Mucosa of stomach (tissue), 1 donor: Measurements from ENCODE around the gene NCAM2.
"Not testable (repeated sequence)": the region's sequence is repeated elsewhere in the genome, so short reads cannot be mapped to it uniquely, and the experiment has no call there.

Source experiments
- H3K27me3 ChIP-seq: one replicate; pipeline ENCODE4 v1.7.0; 2013; ENCODE audit warnings: mild to moderate bottlenecking, low read length; ENCODE audit not compliant: control insufficient read depth, insufficient read depth
- H3K36me3 ChIP-seq: one replicate; pipeline ENCODE4 v1.7.0; 2013; ENCODE audit warnings: low read length; ENCODE audit not compliant: control insufficient read depth, insufficient read depth
- H3K4me1 ChIP-seq: one replicate; pipeline ENCODE4 v1.7.0; 2013; ENCODE audit warnings: mild to moderate bottlenecking, low read length; ENCODE audit not compliant: control insufficient read depth, insufficient read depth
- H3K4me3 ChIP-seq: one replicate; pipeline ENCODE4 v1.7.0; 2013; ENCODE audit warnings: low read length
- H3K9ac ChIP-seq: one replicate; pipeline ENCODE4 v1.7.0; 2013; ENCODE audit warnings: mild to moderate bottlenecking, low read length, moderate library complexity
- H3K9me3 ChIP-seq: one replicate; pipeline ENCODE4 v1.7.0; 2013; ENCODE audit warnings: mild to moderate bottlenecking, low read length, moderate library complexity; ENCODE audit not compliant: control insufficient read depth
- donor health status: Pancreatic carcinoma.

The NCAM2 gene

DNA sequence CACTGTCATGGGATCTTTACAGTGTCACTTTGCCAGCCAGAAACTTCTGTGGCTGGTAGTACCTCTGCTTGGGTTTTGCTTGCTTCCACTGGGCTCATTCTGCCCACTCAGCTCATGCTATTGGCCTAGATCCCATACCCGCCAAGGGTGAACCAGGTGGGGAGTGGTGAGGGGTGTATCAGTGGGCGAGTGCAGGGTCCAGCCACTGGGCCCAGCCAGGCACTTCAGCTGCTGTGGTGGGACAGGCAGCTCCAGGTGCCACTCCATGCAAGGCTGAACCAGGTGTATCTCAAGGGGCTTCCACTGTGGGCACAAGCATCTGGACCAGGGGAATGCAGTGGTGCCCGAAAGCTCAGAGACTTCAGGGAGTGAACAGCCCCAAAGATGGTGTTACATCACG is 398.2 kb downstream of the NCAM2 start:
- Histone ChIP-seq H3K4me3 (no peak overlapping the region), H3K9ac (no peak overlapping the region), H3K36me3 (no peaks in the 10 kb centered on the region), H3K27me3 (no peaks in the 10 kb centered on the region), H3K4me1 (no peaks in the 10 kb centered on the region), H3K9me3 (no peaks in the 10 kb centered on the region)

DNA sequence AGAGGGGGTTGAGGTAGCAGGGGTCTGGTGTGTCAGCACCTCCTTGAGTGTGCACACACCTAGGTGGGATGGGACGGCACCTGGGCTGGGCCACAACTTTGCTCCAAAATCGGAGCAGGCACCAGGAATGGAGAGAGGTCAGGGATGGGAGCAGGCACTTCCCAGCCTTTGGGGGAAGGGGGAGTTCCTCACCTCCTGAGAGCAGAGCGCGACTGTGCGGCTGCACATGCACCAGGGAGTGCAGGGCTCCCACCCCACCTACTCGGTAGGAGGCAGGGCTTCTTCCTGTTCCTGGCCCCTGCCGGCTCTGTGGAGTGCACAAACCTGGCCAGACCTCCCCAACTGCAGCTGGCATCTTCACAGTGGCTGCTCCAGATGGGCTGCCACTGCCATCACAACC is 399.3 kb downstream of the NCAM2 start:
- no peaks in the 10 kb centered on the region for H3K36me3 ChIP-seq
- no peak overlapping the region for H3K9ac ChIP-seq
- no peaks in the 10 kb centered on the region for H3K9me3 ChIP-seq
- H3K27me3 ChIP-seq: no peaks in the 10 kb centered on the region
- H3K4me1 ChIP-seq: no peaks in the 10 kb centered on the region
- H3K4me3 ChIP-seq: no peak overlapping the region

DNA sequence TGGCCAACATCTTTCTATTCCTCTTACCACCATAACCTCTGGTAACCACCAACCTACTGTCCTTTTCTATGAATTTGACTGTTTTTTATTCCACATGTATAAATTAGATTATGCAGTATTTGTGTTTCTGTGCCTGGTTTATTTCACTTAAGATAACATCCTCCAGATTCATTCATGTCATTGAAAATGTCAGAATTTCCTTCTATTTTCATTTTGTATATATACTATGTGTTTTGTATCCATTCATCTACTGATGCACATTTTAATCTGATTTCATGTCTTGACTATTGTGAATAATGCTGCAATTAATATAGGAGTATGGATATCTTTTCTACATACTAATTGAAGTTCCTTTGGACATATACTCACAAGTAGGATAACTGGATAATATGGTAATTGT is 403.2 kb downstream of the NCAM2 start:
- Histone ChIP-seq H3K9ac (no peak overlapping the region), H3K4me3 (no peak overlapping the region), H3K9me3 (no peaks in the 10 kb centered on the region), H3K36me3 (no peaks in the 10 kb centered on the region), H3K4me1 (no peaks in the 10 kb centered on the region), H3K27me3 (no peaks in the 10 kb centered on the region)

GRCh38 chr21:21402187-21402586 is 404.0 kb downstream of the NCAM2 start:
- not testable (repeated sequence) for H3K4me1 ChIP-seq, H3K9me3 ChIP-seq, H3K27me3 ChIP-seq, H3K9ac ChIP-seq, H3K36me3 ChIP-seq, H3K4me3 ChIP-seq

GRCh38 chr21:21404261-21404660 is 406.1 kb downstream of the NCAM2 start:
- H3K4me1 ChIP-seq, H3K4me3 ChIP-seq, H3K9me3 ChIP-seq, H3K36me3 ChIP-seq, H3K27me3 ChIP-seq, H3K9ac ChIP-seq: not testable (repeated sequence)

GRCh38 chr21:21406921-21407320 is 408.7 kb downstream of the NCAM2 start:
- no peaks in the 10 kb centered on the region for H3K27me3 ChIP-seq
- H3K4me1 ChIP-seq: no peaks in the 10 kb centered on the region
- H3K4me3 ChIP-seq: no peak overlapping the region
- no peaks in the 10 kb centered on the region for H3K36me3 ChIP-seq
- H3K9me3 ChIP-seq: no peaks in the 10 kb centered on the region
- no peak overlapping the region for H3K9ac ChIP-seq

GRCh38 chr21:21412096-21412495 is 413.9 kb downstream of the NCAM2 start:
- H3K27me3 ChIP-seq: no peaks in the 10 kb centered on the region
- H3K9ac ChIP-seq: no peak overlapping the region
- no peaks in the 10 kb centered on the region for H3K4me1 ChIP-seq
- no peaks in the 10 kb centered on the region for H3K9me3 ChIP-seq
- no peaks in the 10 kb centered on the region for H3K36me3 ChIP-seq
- no peak overlapping the region for H3K4me3 ChIP-seq

DNA sequence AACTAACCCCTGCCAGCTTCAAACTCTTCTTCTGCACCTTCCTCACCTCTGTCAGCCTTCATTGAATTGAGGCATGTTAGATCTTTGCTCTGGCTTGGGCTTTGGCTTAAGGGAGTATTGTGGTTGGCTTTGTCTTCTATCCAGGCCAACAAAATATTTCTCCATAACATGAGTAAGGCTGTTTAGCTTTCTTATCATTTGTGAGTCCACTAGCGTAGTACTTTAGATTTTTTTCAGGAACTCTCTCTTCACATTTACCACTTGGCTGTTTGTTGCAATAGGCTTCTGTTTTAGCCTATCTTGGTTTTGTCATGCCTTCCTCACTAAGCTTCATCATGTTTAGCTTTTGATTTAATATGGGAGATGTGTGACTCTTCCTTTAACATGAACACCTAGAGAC is 417.5 kb downstream of the NCAM2 start:
- no peaks in the 10 kb centered on the region for H3K36me3 ChIP-seq
- H3K4me3 ChIP-seq: no peak overlapping the region
- no peaks in the 10 kb centered on the region for H3K9me3 ChIP-seq
- no peaks in the 10 kb centered on the region for H3K4me1 ChIP-seq
- H3K27me3 ChIP-seq: no peaks in the 10 kb centered on the region
- no peak overlapping the region for H3K9ac ChIP-seq

DNA sequence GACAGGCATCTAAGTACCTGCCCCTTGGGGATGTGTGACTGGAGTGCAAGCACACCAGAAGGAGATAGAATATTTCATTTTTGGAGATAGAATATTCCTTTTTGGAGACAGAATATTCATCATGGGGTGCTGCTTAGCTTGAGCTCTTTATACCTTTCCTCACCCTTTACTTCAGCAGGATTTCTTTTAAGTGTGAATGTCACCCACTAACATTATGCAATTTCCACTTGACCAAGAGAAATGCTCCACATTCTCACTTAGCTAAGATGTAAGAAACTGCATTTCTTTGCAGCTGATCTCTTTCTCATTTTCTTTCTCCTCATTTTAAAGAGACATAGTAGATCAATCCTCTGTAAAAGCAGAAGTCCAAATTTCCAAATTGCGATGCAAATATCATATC is 436.7 kb downstream of the NCAM2 start:
- Histone ChIP-seq H3K36me3 (no peaks in the 10 kb centered on the region), H3K4me1 (no peaks in the 10 kb centered on the region), H3K4me3 (no peak overlapping the region), H3K9me3 (no peaks in the 10 kb centered on the region), H3K27me3 (no peaks in the 10 kb centered on the region), H3K9ac (no peak overlapping the region)

- Histone ChIP-seq H3K9ac (no peak overlapping the region), H3K36me3 (no peaks in the 10 kb centered on the region), H3K4me3 (no peak overlapping the region), H3K4me1 (no peaks in the 10 kb centered on the region), H3K27me3 (no peaks in the 10 kb centered on the region), H3K9me3 (no peaks in the 10 kb centered on the region)
Measured at GRCh38 chr21:21436012-21436534, 437.9 kb downstream of the NCAM2 start.

- H3K4me3 ChIP-seq: no peak overlapping the region
- no peaks in the 10 kb centered on the region for H3K36me3 ChIP-seq
- H3K9me3 ChIP-seq: no peaks in the 10 kb centered on the region
- no peaks in the 10 kb centered on the region for H3K4me1 ChIP-seq
- no peak overlapping the region for H3K9ac ChIP-seq
- H3K27me3 ChIP-seq: no peaks in the 10 kb centered on the region
Measured at GRCh38 chr21:21439761-21440160, 441.6 kb downstream of the NCAM2 start.

DNA sequence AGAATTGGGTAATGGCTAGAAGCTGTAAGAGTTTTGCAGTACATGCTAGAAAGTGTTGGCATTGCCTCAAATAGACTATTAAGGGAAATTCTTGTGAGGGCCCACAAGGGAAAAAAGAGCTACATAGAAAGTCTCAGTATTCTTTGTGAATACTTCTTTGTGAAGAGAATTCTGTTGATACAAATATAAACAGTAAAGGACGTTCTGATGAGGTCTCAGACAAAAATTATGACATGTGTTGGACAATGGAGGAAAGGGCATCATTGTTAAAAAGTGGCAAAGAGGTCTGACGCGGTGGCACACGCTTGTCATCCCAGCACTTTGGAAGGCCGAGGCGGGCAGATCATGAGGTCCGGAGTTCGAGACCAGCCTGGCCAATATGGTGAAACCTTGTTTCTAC is 458.9 kb downstream of the NCAM2 start:
- Histone ChIP-seq H3K4me3 (no peak overlapping the region), H3K4me1 (no peaks in the 10 kb centered on the region), H3K27me3 (no peaks in the 10 kb centered on the region), H3K36me3 (no peaks in the 10 kb centered on the region), H3K9me3 (no peaks in the 10 kb centered on the region), H3K9ac (no peak overlapping the region)

DNA sequence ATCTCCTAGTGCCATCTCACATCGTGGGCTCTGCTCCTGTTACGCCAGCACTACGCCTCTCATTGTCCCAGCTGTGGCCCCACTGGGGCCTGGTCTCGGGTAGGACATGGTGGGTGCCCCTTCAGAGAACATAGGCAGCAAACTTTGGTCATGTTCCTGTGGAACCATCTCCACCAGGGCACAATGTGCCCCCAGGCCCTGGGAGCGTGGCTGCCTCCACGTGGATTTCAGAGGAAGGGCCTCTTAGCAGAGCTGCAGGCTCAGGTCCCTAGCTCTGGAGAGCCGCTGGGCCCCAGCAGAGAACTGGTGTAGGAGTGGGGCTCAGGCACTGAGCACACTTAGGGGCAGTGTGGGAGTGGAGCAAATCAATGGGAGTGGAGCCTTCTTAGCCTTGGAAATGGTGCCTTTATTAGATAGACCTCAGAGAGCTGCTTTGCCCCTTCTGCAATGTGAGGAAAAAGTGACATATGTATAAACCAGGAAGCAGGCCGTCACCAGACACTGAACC is 460.0 kb downstream of the NCAM2 start:
- no peak overlapping the region for H3K4me3 ChIP-seq
- no peaks in the 10 kb centered on the region for H3K27me3 ChIP-seq
- H3K9ac ChIP-seq: no peak overlapping the region
- no peaks in the 10 kb centered on the region for H3K36me3 ChIP-seq
- no peaks in the 10 kb centered on the region for H3K9me3 ChIP-seq
- no peaks in the 10 kb centered on the region for H3K4me1 ChIP-seq
